MG63 (cell line): ENCODE data around the gene KIT. TPM values are rescaled to one million over a fixed set of nuclear protein-coding genes. Genes with fewer than 3 reads are reported as not detected.

Source experiments
- DNase-seq: peaks from one replicate; pipeline ENCODE4 v3.0.0-alpha.2; 2020
- H3K27me3 ChIP-seq: fragments of 250-450 bp; sonication (Bioruptor Pico); 2 replicates; pipeline ENCODE4 v1.5.1; 2020; ENCODE audit warnings: mild to moderate bottlenecking, moderate library complexity
- H3K36me3 ChIP-seq: fragments of 250-450 bp; sonication (Bioruptor Pico); 2 replicates; pipeline ENCODE4 v1.5.1; 2020; ENCODE audit warnings: mild to moderate bottlenecking, moderate library complexity
- H3K4me3 ChIP-seq: fragments of 250-450 bp; sonication (Bioruptor Pico); 2 replicates; pipeline ENCODE4 v1.5.1; 2020; ENCODE audit warnings: mild to moderate bottlenecking, moderate library complexity
- H3K9me3 ChIP-seq: fragments of 250-450 bp; sonication (Bioruptor Pico); 2 replicates; pipeline ENCODE4 v1.5.1; 2020; ENCODE audit warnings: mild to moderate bottlenecking, moderate library complexity
- total RNA-seq: library from RNA; depleted of rRNA; stranded (reverse); fragments of >200 nt; shearing (Covaris generic); gene quantifications from 2 replicates; pipeline ENCODE4 v1.2.3, GENCODE V29; 2014; ENCODE audit warnings: low replicate concordance

The KIT gene
- total RNA-seq, 1 experiment from 2014 or later, result 0.03 TPM

- Histone ChIP-seq H3K27me3 (no peaks in the 10 kb centered on the region), H3K36me3 (no peaks in the 10 kb centered on the region)
These were observed 59.9 kb downstream of the KIT start for GRCh38 chr4:54717694-54718093.

GRCh38 chr4:54719378-54719777 lies 61.6 kb downstream of the KIT start:
- Histone ChIP-seq H3K9me3 (no peaks in the 10 kb centered on the region), H3K27me3 (no peaks in the 10 kb centered on the region)
- no peak for DNase-seq

More at GRCh38 chr4:54717694-54718093, 59.9 kb downstream of the KIT start:
- no peaks in the 10 kb centered on the region for H3K9me3 ChIP-seq
- no peak overlapping the region for H3K4me3 ChIP-seq
- no peak for DNase-seq

GRCh38 chr4:54723220-54723619 lies 65.5 kb downstream of the KIT start:
- Histone ChIP-seq H3K27me3 (no peaks in the 10 kb centered on the region), H3K4me3 (no peak overlapping the region), H3K9me3 (no peaks in the 10 kb centered on the region), H3K36me3 (no peaks in the 10 kb centered on the region)
- no peak for DNase-seq

More at GRCh38 chr4:54719378-54719777, 61.6 kb downstream of the KIT start:
- H3K4me3 ChIP-seq, result no peak overlapping the region
- no peaks in the 10 kb centered on the region for H3K36me3 ChIP-seq

GRCh38 chr4:54723820-54724219 lies 66.1 kb downstream of the KIT start:
- no peak for DNase-seq
- Histone ChIP-seq H3K4me3 (no peak overlapping the region), H3K9me3 (no peaks in the 10 kb centered on the region), H3K27me3 (no peaks in the 10 kb centered on the region), H3K36me3 (no peaks in the 10 kb centered on the region)

GRCh38 chr4:54726907-54727306 lies 69.2 kb downstream of the KIT start:
- no peaks in the 10 kb centered on the region for H3K9me3 ChIP-seq
- no peaks in the 10 kb centered on the region for H3K27me3 ChIP-seq
- no peak overlapping the region for H3K4me3 ChIP-seq
- no peak for DNase-seq
- H3K36me3 ChIP-seq, result no peaks in the 10 kb centered on the region

DNA sequence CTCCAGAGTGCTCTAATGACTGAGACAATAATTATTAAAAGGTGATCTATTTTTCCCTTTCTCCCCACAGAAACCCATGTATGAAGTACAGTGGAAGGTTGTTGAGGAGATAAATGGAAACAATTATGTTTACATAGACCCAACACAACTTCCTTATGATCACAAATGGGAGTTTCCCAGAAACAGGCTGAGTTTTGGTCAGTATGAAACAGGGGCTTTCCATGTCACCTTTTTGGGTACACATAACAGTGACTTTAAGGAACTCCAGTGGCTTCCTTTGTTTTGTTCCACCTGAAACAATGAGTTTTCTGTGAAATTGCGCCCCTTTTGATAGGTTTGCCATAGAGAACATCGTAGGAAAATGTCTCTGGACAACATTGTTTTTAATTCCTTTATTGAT lies 69.6 kb downstream of the KIT start:
- H3K9me3 ChIP-seq, result no peaks in the 10 kb centered on the region
- H3K4me3 ChIP-seq, result no peak overlapping the region
- DNase-seq, result no peak
- no peaks in the 10 kb centered on the region for H3K36me3 ChIP-seq
- H3K27me3 ChIP-seq, result no peaks in the 10 kb centered on the region

GRCh38 chr4:54728368-54728767 lies 70.6 kb downstream of the KIT start:
- no peak for DNase-seq
- Histone ChIP-seq H3K9me3 (no peaks in the 10 kb centered on the region), H3K27me3 (no peaks in the 10 kb centered on the region), H3K4me3 (no peak overlapping the region), H3K36me3 (no peaks in the 10 kb centered on the region)

GRCh38 chr4:54729256-54729655 lies 71.5 kb downstream of the KIT start:
- Histone ChIP-seq H3K4me3 (no peak overlapping the region), H3K36me3 (no peaks in the 10 kb centered on the region), H3K9me3 (no peaks in the 10 kb centered on the region), H3K27me3 (no peaks in the 10 kb centered on the region)
- no peak for DNase-seq

- no peaks in the 10 kb centered on the region for H3K36me3 ChIP-seq
- H3K27me3 ChIP-seq, result no peaks in the 10 kb centered on the region
- DNase-seq, result no peak
- no peaks in the 10 kb centered on the region for H3K9me3 ChIP-seq
- H3K4me3 ChIP-seq, result no peak overlapping the region
These were observed 72.8 kb downstream of the KIT start for GRCh38 chr4:54730581-54730980.

GRCh38 chr4:54731552-54731951 lies 73.8 kb downstream of the KIT start:
- DNase-seq, result no peak
- no peaks in the 10 kb centered on the region for H3K27me3 ChIP-seq
- H3K36me3 ChIP-seq, result no peaks in the 10 kb centered on the region
- no peak overlapping the region for H3K4me3 ChIP-seq
- no peaks in the 10 kb centered on the region for H3K9me3 ChIP-seq

GRCh38 chr4:54731976-54732375 lies 74.2 kb downstream of the KIT start:
- no peaks in the 10 kb centered on the region for H3K9me3 ChIP-seq
- no peak for DNase-seq
- no peaks in the 10 kb centered on the region for H3K36me3 ChIP-seq
- no peak overlapping the region for H3K4me3 ChIP-seq
- H3K27me3 ChIP-seq, result no peaks in the 10 kb centered on the region

GRCh38 chr4:54737421-54737820 lies 79.7 kb downstream of the KIT start:
- Histone ChIP-seq H3K36me3 (no peaks in the 10 kb centered on the region), H3K4me3 (no peak overlapping the region), H3K27me3 (no peaks in the 10 kb centered on the region), H3K9me3 (no peaks in the 10 kb centered on the region)
- no peak for DNase-seq

DNA sequence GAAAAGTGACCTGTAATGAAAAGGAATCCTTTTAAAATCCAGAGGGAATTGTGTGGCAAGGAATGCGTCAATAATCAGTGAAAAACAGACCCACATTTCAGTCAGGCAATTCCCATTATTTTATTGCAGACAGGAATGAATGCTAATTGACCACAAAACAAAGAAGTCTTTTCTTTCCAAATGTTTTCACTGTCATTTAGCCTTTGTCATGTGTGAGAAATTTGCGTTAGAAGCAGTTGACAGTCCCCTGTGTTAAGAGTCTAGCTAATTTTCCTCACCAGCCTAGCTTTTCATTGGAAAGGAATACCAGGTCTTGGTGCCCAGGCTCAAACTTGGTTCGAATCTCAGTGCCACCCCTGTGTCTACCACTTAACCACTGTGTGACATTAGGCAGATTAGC lies 83.4 kb downstream of the KIT start:
- DNase-seq, result no peak
- no peak overlapping the region for H3K4me3 ChIP-seq
- H3K36me3 ChIP-seq, result no peaks in the 10 kb centered on the region
- no peaks in the 10 kb centered on the region for H3K27me3 ChIP-seq
- no peaks in the 10 kb centered on the region for H3K9me3 ChIP-seq

GRCh38 chr4:54742636-54743399 lies 85.1 kb downstream of the KIT start:
- Histone ChIP-seq H3K4me3 (no peak overlapping the region), H3K36me3 (no peaks in the 10 kb centered on the region), H3K27me3 (no peaks in the 10 kb centered on the region), H3K9me3 (no peaks in the 10 kb centered on the region)
- no peak for DNase-seq

DNA sequence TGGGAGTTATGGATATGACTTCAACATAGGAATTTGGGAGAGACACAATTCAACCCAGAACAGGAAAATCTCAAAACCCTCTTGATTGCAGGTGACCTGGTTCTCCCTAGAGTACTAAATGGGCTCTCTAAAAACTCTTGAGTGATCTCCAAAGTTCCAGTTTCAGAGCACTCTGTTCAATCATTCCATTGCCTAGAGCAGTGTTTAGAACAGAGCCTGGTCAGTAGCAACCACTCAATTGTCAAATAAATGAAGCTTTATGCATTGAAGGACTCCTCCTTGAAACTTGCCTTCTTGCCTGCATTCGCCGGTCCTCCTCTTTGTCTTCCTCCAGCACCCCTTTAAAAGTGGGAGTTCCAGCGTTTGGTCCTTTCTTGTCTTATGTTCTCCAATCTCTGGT lies 85.8 kb downstream of the KIT start:
- Histone ChIP-seq H3K4me3 (no peak overlapping the region), H3K36me3 (no peaks in the 10 kb centered on the region), H3K9me3 (no peaks in the 10 kb centered on the region), H3K27me3 (no peaks in the 10 kb centered on the region)
- no peak for DNase-seq

GRCh38 chr4:54744487-54744886 lies 86.7 kb downstream of the KIT start:
- DNase-seq, result no peak
- Histone ChIP-seq H3K9me3 (no peaks in the 10 kb centered on the region), H3K27me3 (no peaks in the 10 kb centered on the region), H3K4me3 (no peak overlapping the region), H3K36me3 (no peaks in the 10 kb centered on the region)

GRCh38 chr4:54745031-54745770 lies 87.4 kb downstream of the KIT start:
- Histone ChIP-seq H3K36me3 (no peaks in the 10 kb centered on the region), H3K9me3 (no peaks in the 10 kb centered on the region), H3K27me3 (no peaks in the 10 kb centered on the region), H3K4me3 (no peak overlapping the region)
- no peak for DNase-seq

GRCh38 chr4:54746218-54746617 lies 88.5 kb downstream of the KIT start:
- H3K4me3 ChIP-seq, result no peak overlapping the region
- no peaks in the 10 kb centered on the region for H3K27me3 ChIP-seq
- no peak for DNase-seq
- H3K9me3 ChIP-seq, result no peaks in the 10 kb centered on the region
- no peaks in the 10 kb centered on the region for H3K36me3 ChIP-seq
